Measurements from ENCODE around the gene FFAR3. TPM values are rescaled to one million over a fixed set of nuclear protein-coding genes. Genes with fewer than 3 reads are reported as not detected.

FFAR3 gene
- total RNA-seq, 3 donors from 2014 or later = 0.16 to 0.33 TPM; not detected in 1

- TF ChIP-seq, protein P1, sequence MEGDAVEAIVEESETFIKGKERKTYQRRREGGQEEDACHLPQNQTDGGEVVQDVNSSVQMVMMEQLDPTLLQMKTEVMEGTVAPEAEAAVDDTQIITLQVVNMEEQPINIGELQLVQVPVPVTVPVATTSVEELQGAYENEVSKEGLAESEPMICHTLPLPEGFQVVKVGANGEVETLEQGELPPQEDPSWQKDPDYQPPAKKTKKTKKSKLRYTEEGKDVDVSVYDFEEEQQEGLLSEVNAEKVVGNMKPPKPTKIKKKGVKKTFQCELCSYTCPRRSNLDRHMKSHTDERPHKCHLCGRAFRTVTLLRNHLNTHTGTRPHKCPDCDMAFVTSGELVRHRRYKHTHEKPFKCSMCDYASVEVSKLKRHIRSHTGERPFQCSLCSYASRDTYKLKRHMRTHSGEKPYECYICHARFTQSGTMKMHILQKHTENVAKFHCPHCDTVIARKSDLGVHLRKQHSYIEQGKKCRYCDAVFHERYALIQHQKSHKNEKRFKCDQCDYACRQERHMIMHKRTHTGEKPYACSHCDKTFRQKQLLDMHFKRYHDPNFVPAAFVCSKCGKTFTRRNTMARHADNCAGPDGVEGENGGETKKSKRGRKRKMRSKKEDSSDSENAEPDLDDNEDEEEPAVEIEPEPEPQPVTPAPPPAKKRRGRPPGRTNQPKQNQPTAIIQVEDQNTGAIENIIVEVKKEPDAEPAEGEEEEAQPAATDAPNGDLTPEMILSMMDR (IDR thresholded peaks at IDR 0.05) = no peak
- TF ChIP-seq POLR2A (IDR thresholded peaks at IDR 0.05) = no peak
- TF ChIP-seq POLR2AphosphoS5 (IDR thresholded peaks at IDR 0.05) = no peak
- intact Hi-C loops (cut with DNase I; ENCODE audit: low total_unique reads) = no loop called here
- no peaks in the 10 kb centered on the region for H3K27me3 ChIP-seq
- H3K4me1 ChIP-seq = no peaks in the 10 kb centered on the region
- no peaks in the 10 kb centered on the region for H3K36me3 ChIP-seq
- no peak overlapping the region for H3K27ac ChIP-seq
- no peak overlapping the region for H3K4me3 ChIP-seq
- DNase-seq (ENCODE audit: low spot score in 2 of 2) = no peak
- H3K9me3 ChIP-seq = no peaks in the 10 kb centered on the region
Observed at GRCh38 chr19:35336166-35336955, 21.9 kb upstream of the FFAR3 start.

DNA sequence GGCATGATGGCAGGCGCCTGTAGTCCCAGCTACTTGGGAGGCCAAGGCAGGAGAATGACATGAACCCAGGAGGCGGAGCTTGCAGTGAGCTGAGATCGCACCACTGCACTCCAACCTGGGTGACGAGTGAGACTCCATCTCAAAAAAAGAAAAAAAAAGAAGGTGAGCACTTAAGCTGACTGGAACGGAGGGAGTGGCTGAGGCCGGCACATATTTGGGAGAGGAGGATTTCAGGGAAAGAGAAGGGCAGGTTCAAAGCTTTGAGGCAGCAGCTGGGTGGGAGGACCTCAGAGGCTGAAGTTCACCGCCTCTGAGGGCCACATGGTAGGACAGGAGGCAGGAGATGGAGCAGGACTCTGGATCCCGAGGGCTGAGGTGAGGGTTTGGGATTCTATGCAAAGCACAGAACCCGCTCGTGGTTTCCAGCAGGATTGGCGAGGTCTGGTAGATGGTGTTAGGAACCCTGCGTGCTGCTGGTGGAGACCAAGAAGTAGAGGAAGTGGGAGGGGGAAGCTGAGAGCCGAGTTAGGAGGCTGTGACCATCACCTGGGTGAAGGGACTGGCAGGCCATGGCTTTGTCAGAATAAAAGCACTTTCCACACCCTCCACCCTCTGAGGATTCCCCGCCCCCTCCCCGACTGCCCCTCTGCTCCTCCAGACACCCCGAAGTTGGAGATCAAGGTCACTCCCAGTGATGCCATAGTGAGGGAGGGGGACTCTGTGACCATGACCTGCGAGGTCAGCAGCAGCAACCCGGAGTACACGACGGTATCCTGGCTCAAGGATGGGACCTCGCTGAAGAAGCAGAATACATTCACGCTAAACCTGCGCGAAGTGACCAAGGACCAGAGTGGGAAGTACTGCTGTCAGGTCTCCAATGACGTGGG, 20.9 kb upstream of the FFAR3 start:
- no peaks in the 10 kb centered on the region for H3K36me3 ChIP-seq
- no peaks in the 10 kb centered on the region for H3K27me3 ChIP-seq
- no peak for DNase-seq (ENCODE audit: low spot score in 2 of 2)
- H3K4me3 ChIP-seq = no peak overlapping the region
- no peak overlapping the region for H3K27ac ChIP-seq
- no peaks in the 10 kb centered on the region for H3K4me1 ChIP-seq
- intact Hi-C loops (cut with DNase I; ENCODE audit: low total_unique reads) = no loop called here
- no peak for TF ChIP-seq POLR2A (IDR thresholded peaks at IDR 0.05)
- TF ChIP-seq POLR2AphosphoS5 (IDR thresholded peaks at IDR 0.05) = no peak
- TF ChIP-seq, protein P1 (IDR thresholded peaks at IDR 0.05) = no peak
- H3K9me3 ChIP-seq = no peaks in the 10 kb centered on the region

- intact Hi-C loops (cut with DNase I; ENCODE audit: low total_unique reads) = no loop called here
- Histone ChIP-seq H3K36me3 (no peaks in the 10 kb centered on the region), H3K9me3 (no peaks in the 10 kb centered on the region), H3K27me3 (no peaks in the 10 kb centered on the region), H3K27ac (no peak overlapping the region), H3K4me1 (no peaks in the 10 kb centered on the region), H3K4me3 (no peak overlapping the region)
- no peak for DNase-seq (ENCODE audit: low spot score in 2 of 2)
- TF ChIP-seq, protein P1 (IDR thresholded peaks at IDR 0.05) = no peak
- TF ChIP-seq POLR2A (IDR thresholded peaks at IDR 0.05) (no peak), POLR2AphosphoS5 (IDR thresholded peaks at IDR 0.05) (no peak)
Observed at GRCh38 chr19:35337984-35338296, 20.3 kb upstream of the FFAR3 start.

DNA sequence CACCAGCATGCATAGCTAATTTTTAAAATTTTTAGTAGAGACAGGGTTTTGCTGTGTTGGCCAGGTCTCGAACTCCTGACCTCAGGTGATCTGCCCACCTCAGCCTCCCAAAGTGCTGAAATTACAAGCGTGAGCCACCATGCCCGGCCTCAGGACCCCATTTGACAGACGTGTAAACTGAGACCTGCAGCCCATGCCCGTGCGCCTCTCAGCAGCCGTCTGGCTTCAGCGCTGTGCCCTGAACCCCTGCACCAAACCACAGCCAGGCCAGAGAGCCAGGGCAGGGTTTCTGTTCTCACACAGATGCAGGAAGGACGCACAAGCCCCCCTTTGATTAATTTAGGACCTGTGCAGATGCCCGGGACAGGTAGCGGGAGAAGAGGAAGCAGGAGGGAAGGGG, 17.8 kb upstream of the FFAR3 start:
- H3K4me1 ChIP-seq = no peaks in the 10 kb centered on the region
- H3K27ac ChIP-seq = no peak overlapping the region
- intact Hi-C loops (cut with DNase I; ENCODE audit: low total_unique reads) = no loop called here
- no peaks in the 10 kb centered on the region for H3K36me3 ChIP-seq
- no peak for DNase-seq (ENCODE audit: low spot score in 2 of 2)
- TF ChIP-seq, protein P1 (IDR thresholded peaks at IDR 0.05) = no peak
- TF ChIP-seq POLR2AphosphoS5 (IDR thresholded peaks at IDR 0.05) (no peak), POLR2A (IDR thresholded peaks at IDR 0.05) (no peak)
- H3K9me3 ChIP-seq = no peaks in the 10 kb centered on the region
- H3K4me3 ChIP-seq = no peak overlapping the region
- no peaks in the 10 kb centered on the region for H3K27me3 ChIP-seq

GRCh38 chr19:35341006-35341405, 17.3 kb upstream of the FFAR3 start:
- no peak for DNase-seq (ENCODE audit: low spot score in 2 of 2)
- H3K27ac ChIP-seq = no peak overlapping the region

More at GRCh38 chr19:35341006-35341405, 17.3 kb upstream of the FFAR3 start:
- no peak overlapping the region for H3K4me3 ChIP-seq
- H3K27me3 ChIP-seq = no peaks in the 10 kb centered on the region
- no peak for TF ChIP-seq POLR2A (IDR thresholded peaks at IDR 0.05)
- TF ChIP-seq, protein P1 (IDR thresholded peaks at IDR 0.05) = no peak
- TF ChIP-seq POLR2AphosphoS5 (IDR thresholded peaks at IDR 0.05) = no peak
- H3K36me3 ChIP-seq = no peaks in the 10 kb centered on the region
- H3K9me3 ChIP-seq = no peaks in the 10 kb centered on the region
- intact Hi-C loops (cut with DNase I; ENCODE audit: low total_unique reads) = no loop called here
- no peaks in the 10 kb centered on the region for H3K4me1 ChIP-seq
